GM19025 (cell line): Measurements from ENCODE around the gene C20orf173.
"Not testable (repeated sequence)": the region's sequence is repeated elsewhere in the genome, so short reads cannot be mapped to it uniquely, and the experiment has no call there.

Experiments
- ATAC-seq: cut with Tn5 transposase; IDR thresholded peaks from one replicate; pipeline ENCODE4 v1.9.1; 2021; ENCODE audit warnings: mild to moderate bottlenecking, low read depth, moderate library complexity; ENCODE audit not compliant: unreplicated experiment

The C20orf173 gene

GRCh38 chr20:35547329-35547728 lies 17.9 kb upstream of the C20orf173 start:
- ATAC-seq = no peak

DNA sequence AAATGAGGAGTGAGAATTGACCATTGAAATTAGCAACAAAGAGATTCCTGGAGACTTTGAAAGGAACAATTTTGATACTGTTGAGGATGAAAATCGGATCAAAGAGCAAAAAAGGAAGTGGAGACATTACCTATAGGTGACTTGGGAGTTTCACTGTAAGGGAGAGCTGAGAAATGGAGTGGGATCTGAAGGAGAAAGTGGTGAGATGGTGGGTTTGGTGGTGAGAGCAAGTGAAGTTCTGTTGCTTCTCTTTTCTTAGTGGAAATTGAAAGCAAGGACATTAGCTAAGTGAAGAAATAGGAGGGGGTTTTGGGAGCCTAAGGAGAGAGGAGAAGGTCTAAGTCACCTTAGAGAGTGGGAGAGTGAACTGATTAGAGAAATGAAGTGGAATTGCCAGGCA lies 16.7 kb upstream of the C20orf173 start:
- ATAC-seq = no peak

GRCh38 chr20:35544941-35545340 lies 15.5 kb upstream of the C20orf173 start:
- ATAC-seq = not testable (repeated sequence)

- ATAC-seq = no peak
Measured at GRCh38 chr20:35544436-35544835, 15.0 kb upstream of the C20orf173 start.

- no peak for ATAC-seq
Measured at GRCh38 chr20:35542990-35543389, 13.5 kb upstream of the C20orf173 start.

- ATAC-seq = peak; percentile 80
Measured at GRCh38 chr20:35541783-35542662, 12.6 kb upstream of the C20orf173 start, which contains the start of gene ERGIC3. TSS of gene ERGIC3 (plus strand) at chr20:35542078. CDS start at chr20:35542098, 20 bp downstream.

DNA sequence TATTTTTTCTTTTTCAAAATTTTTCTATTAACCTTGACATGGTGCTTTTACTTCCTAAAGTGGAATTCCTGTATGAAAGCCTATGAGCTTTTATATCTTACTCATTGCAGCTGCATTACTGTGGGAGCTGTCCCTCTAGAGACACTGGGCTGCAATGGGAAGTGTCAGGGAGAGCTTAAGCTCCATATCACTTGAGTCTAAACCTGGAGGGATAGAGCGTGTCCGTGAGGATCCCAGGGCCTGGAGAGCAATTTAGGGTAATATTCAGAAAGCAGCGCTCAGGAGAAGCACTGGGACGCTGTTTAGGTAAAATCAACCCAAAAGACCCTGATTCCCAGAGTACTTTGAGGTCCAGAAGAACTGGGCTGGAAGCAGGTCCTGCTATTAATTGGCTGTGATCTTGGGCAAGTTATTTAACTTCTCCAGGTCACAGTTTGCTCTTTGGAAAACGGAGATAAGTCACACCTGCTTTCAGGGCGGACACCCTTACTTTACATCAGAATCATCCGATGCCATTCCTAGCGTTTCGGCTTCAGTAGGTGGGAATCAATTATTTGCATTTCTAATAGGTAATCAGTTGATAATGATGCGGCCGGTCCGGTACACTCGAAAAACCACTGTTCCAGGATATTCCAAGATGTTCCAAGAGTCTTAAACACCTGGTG lies 11.8 kb upstream of the C20orf173 start:
- ATAC-seq = no peak

- peak; percentile 79 for ATAC-seq
Measured at GRCh38 chr20:35539756-35540212, 10.3 kb upstream of the C20orf173 start.

GRCh38 chr20:35527122-35527769 lies 2.2 kb downstream of the C20orf173 start:
- no peak for ATAC-seq

DNA sequence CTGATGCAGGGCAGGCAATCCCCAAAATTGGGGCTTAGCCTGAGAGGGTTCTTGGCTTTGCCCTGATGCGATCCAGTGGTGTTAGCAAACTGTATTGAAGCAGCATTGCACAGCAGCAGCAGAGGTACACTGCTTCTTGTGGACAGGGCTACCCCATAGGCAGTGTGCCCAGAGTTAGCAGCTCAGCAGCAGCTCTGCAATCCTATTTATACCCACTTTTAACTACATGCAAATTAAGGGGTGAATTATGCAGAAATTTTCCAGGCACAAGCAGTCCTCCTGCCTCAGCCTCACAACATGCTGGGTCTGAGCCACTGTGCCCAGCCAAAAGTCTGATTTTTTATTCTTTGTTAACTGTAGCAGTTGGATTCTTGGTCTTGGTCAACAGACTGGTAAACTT lies 3.8 kb downstream of the C20orf173 start:
- no peak for ATAC-seq

DNA sequence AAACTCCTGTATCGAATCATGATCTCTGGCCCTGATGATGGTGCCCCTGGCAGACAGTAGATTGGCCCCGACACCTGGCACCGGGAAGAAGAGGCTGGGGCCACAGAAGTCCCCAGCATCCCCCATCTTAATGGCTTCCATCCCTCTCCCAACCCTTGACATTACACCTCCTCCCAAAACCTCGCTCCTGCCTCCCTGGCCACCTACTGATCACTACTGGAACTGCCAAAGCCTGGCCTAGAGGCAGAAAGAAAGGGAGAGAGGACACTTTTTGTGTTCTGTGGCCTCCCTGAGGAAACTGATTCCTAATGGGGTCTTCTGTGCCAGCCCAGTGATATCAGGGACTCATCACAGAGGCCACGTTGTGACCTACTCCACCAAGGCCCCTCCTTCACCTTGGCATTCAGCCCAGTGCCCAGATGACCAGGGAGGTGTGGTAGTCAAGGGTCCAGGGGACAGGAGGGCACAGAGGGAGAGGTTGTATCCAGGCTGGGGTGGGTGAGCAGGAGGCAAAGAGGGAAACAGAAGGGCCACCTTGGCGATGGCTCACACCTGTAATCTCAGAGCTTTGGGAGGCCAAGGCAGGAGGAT lies 6.1 kb downstream of the C20orf173 start:
- no peak for ATAC-seq

DNA sequence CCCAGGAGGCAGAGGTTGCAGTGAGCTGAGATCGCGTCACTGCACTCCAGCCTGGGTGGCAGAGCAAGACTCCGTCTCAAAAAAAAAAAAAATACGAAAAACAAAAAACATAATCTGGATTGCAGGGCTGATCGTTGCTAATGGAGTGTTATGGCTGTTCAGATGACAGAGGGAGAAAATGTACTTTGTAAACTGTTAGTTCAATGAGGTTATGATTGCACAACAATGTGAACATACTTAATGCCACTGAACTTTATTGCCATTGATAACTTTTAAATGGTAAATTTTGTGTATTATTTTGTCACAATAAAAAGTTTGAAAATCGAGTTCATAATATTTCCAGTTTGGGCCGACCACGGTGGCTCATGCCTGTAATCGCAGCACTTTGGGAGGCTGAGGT lies 10.5 kb downstream of the C20orf173 start:
- ATAC-seq = no peak

DNA sequence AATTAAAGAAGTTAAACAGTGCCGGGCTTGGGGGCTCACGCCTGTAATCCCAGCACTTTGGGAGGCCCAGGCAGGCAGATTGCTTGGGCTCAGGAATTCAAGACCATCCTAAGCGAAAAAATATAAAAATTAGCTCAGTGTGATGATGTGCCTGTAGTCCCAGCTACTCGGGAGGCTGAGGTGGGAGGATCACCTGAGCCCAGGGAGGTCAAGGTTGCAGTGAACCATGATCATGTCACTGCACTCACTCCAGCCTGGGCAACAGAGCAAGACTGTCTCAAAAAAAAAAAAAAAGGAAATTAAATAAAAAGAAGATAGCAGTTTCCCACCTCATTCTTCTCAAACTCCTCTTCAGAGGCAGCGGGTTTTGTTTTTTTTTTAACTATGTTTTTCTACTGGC lies 11.7 kb downstream of the C20orf173 start:
- ATAC-seq = not testable (repeated sequence)

DNA sequence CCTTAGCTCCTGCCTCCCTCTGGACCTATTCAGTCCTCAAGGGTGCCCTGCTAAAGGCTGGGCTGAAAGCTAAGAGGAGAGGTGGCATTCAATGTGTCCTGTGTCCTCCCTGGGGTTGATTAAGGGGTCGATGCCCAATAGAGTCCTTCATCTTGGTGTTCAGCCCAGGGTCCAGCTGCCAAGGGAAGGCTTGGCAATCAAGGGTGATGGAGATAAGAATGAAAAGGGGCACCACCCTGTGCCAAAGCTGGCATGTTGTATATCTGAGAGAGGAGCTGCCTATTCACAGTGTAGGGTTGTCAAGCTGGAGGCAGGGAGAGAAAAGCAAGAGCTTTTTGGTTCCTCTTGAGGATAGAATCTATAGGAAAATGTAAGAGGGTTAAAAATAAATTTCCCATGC lies 12.3 kb downstream of the C20orf173 start:
- ATAC-seq = no peak

DNA sequence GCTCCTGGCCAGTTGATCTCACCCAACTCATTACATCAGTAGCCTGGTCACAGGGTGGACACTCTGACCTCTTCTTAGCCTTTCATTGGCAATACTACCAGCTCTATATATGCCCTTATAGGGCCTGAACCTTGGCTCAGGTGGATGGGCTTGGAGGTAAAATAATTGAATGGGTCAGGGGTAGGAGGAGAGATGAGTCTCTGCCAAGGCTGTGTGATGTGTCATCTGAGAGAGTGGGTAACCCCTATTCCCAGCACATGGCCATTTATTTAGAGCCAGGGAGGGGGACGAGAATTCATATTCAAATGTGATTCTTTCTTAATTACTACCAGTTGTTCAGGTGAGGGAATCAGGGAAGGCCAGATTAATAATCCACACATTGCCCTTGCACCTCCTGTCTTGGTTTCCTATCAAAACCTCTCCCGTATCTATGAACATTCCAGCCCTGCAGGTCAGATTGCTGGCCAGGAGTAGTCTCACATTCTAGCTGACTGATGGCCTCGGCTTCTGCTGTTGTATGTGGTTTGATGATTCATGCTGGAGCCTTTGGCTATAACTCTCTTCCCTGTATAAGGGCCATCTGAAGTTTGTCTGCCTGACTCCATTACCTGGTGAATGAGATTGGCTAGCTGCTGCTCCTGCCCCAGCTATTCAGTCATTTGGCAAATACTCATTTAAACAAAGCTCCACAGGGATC lies 13.4 kb downstream of the C20orf173 start:
- no peak for ATAC-seq

DNA sequence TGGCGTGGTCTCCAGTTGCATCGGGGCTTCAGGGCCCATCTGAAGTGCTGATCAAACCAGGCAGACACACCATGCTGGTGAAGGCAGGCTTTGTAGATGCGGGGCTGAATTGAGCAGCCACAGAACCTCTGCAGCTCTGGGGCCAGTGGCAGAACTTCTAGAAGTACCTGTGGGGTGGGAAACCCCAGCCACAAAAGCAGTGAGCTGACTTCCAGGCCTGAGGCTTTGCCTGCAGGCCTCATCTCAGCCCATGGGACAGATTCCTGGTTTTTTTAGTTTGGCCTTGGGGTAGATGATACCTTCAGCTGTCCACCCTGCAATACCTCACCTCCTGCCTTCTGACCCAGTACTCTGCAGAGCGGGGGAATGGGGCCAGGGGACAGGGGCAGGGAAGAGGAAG lies 14.1 kb downstream of the C20orf173 start:
- ATAC-seq = no peak

- no peak for ATAC-seq
Measured at GRCh38 chr20:35514371-35514932, 15.0 kb downstream of the C20orf173 start.

DNA sequence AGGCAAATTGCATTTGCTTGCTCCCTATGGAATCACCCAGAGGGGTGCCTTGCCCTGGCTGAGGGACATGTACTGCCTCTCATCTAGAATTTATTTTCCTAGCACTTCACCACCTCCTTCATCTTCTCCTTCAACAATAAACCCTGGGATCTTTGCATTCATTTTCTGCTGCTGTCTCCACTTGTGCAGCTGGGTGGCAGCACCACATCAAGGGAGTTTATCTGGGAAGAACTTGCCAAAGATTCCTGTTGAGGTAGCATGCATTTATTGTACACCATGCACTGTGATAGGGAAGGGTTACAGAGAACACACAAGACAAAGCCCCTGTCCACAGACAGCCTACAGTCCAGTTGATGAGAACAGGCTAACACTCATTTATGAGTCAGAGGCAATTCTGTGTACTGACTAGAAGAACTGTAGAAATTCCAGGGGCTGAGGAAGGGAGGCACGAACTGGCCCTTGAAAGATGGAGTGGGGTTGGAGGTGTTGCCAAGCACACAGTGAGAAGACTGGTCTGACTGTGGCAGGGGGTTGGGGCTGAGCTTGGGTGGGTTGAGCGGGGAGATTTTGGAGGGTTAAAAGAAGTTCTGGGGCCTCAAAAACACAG lies 17.5 kb downstream of the C20orf173 start:
- no peak for ATAC-seq

DNA sequence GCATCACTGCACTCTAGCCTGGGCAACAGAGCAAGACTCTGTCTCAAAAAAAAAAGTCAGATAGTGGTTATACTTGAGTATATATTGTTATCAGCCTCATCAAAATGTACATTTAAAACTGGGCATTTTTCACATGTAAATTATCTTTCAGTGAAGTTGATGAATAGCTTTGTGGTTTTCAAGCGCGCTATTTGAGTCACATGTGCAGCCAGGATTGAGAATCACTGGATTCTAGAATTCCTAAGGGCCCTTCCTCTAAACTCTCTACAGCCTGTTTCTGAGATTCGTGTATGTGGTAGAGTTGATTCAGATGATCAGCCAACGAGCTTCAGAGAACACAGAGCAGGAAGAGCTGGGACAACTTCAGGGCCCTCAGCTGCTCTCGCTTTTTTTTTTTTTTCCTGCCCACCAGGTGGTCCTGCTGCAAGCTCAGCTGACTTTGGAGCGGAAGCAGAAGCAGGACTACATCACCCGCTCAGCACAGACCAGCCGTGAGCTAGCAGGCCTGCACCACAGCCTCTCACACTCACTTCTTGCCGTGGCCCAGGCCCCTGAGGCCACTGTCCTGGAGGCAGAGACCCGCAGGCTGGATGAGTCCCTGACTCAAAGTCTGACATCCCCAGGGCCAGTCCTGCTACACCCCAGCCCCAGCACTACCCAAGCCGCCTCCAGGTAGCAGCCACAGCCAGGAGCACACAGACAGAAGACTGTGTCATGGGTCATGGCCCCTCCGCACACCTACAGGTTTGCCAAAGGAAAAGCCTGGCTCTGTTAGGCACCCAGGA lies 18.3 kb downstream of the C20orf173 start:
- no peak for ATAC-seq
